C4-2B (cell line): Measurements from ENCODE around the gene SEC14L6.

Experiments
- H3K27ac ChIP-seq: fragments of 450-650 bp; 2 replicates; pipeline ENCODE4 v1.5.1; 2017
- ZFX ChIP-seq: fragments of 450-650 bp; IDR thresholded peaks from 2 replicates; pipeline ENCODE4 v1.6.1; 2017
- TF ChIP-seq, protein P1 (sequence below): fragments of 450-650 bp; conservative IDR thresholded peaks from 2 replicates; pipeline ENCODE4 v1.5.1; 2017; ENCODE audit warnings: mild to moderate bottlenecking

Gene SEC14L6

DNA sequence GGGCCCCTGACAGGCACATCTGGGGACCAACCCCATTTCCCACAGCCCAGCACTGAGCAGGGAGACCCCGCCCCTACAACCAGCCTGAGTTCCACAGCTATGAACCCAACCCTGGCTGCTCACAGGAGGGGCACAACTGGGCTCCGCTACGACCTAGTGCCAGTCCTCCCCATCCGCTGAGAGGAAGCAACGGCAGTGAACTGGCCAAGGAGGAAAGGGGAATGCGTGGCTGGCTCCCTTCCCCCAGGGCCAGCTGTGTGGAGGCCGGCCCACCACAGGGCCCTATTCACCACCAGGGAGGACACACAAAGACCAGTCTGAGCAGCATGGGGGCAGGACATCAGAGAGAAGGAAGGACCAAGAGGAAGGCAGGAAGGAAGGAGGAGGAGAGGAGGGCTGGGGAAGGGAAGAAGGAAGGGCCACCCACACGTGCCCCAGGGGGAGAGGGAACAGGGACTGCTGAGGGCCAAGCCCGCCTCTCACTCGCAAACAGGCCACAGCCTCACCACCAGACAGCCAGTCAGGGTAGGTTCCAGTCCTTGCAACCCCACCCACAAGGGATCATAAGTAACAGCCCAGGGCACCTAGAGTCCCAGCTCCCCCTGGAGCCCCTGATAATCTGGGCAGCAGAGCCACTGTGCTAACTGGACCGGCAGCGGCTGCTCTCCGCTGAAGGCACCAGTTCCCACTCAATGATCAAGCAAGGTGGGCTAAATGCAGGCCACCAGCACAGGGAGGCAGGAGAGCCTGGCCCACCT lies 36.4 kb upstream of the SEC14L6 start:
- TF ChIP-seq, protein P1, sequence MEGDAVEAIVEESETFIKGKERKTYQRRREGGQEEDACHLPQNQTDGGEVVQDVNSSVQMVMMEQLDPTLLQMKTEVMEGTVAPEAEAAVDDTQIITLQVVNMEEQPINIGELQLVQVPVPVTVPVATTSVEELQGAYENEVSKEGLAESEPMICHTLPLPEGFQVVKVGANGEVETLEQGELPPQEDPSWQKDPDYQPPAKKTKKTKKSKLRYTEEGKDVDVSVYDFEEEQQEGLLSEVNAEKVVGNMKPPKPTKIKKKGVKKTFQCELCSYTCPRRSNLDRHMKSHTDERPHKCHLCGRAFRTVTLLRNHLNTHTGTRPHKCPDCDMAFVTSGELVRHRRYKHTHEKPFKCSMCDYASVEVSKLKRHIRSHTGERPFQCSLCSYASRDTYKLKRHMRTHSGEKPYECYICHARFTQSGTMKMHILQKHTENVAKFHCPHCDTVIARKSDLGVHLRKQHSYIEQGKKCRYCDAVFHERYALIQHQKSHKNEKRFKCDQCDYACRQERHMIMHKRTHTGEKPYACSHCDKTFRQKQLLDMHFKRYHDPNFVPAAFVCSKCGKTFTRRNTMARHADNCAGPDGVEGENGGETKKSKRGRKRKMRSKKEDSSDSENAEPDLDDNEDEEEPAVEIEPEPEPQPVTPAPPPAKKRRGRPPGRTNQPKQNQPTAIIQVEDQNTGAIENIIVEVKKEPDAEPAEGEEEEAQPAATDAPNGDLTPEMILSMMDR, result no peak
- TF ChIP-seq ZFX, result no peak
- H3K27ac ChIP-seq, result no peak overlapping the region

DNA sequence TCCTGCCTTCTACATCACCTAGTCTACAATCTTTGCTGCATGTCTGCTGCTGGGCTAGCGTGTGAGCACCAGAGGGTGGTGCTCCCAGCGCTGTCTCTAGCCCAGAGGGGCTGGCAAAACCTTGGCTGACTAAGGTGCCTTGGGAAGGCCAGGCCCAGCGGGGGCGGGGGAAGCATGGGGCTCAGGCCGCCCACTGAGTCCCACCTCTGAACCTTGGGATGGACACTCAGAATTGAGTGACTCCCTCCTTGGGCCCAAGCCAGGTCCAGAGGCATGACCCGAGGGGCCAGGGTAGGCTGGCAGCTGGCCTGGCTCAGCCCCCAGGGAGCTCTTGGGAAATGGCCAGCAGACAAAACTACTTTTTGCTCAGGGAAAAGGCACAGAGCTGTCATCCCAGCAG lies 35.5 kb upstream of the SEC14L6 start:
- no peak overlapping the region for H3K27ac ChIP-seq
- no peak for TF ChIP-seq ZFX
- TF ChIP-seq, protein P1, result no peak

GRCh38 chr22:30580896-30581295 lies 34.4 kb upstream of the SEC14L6 start:
- TF ChIP-seq ZFX, result no peak
- TF ChIP-seq, protein P1, result no peak
- no peak overlapping the region for H3K27ac ChIP-seq

DNA sequence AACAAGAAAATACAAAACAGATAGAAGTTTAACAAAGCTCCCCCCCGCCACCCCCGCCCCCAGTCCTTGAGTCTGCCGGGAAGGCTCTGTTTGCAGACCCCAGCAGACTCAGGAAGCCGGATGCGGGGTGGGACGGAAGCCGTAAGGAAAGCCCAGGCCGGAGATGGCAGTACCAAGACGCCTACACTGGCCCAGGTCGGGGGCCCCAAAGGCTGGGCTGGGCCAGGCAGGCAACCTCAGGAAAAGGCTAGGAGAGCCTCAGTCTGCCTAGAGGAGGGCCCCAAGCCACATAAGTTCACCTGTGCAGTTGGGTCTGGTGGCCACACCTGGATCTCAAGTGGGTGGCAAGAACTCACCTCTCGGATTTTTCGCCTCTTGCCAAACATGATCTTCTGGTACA lies 31.9 kb upstream of the SEC14L6 start:
- TF ChIP-seq, protein P1, result no peak
- TF ChIP-seq ZFX, result no peak
- no peak overlapping the region for H3K27ac ChIP-seq

GRCh38 chr22:30575859-30576258 lies 29.3 kb upstream of the SEC14L6 start:
- TF ChIP-seq, protein P1, result no peak
- no peak for TF ChIP-seq ZFX
- no peak overlapping the region for H3K27ac ChIP-seq

DNA sequence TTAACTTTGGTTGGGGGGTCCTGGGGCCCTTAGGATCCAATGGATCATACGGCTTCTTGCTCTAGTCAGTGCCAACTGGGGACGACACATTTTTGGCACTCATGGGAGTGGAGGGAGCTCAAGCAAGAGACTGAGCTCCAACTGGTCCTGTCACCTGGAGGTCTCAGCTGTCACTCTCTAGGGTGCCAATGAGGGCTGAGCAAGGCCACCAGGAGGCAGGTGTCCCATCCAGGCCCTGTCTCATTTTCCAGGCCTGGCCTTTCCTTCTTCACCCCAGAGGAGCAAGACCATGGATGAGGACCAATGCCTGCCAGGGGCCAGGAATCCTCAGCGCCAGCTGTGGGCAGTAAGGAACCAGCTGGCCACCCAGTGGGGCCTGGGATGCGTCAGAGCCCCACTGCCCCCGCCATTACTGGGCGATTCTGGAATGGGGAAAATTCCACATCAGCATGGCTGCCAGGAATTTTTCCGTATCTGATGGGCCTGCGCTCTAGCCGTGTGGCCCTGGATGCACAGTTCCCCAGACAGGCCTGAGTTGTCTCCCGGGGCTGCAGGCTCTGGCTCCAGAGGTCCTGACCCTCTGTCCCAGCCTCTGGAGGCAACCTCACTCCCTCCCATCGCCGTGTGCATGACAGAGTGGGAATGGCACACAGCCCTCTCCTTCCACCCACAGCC lies 28.6 kb upstream of the SEC14L6 start:
- TF ChIP-seq, protein P1, result no peak
- no peak for TF ChIP-seq ZFX
- H3K27ac ChIP-seq, result no peak overlapping the region

DNA sequence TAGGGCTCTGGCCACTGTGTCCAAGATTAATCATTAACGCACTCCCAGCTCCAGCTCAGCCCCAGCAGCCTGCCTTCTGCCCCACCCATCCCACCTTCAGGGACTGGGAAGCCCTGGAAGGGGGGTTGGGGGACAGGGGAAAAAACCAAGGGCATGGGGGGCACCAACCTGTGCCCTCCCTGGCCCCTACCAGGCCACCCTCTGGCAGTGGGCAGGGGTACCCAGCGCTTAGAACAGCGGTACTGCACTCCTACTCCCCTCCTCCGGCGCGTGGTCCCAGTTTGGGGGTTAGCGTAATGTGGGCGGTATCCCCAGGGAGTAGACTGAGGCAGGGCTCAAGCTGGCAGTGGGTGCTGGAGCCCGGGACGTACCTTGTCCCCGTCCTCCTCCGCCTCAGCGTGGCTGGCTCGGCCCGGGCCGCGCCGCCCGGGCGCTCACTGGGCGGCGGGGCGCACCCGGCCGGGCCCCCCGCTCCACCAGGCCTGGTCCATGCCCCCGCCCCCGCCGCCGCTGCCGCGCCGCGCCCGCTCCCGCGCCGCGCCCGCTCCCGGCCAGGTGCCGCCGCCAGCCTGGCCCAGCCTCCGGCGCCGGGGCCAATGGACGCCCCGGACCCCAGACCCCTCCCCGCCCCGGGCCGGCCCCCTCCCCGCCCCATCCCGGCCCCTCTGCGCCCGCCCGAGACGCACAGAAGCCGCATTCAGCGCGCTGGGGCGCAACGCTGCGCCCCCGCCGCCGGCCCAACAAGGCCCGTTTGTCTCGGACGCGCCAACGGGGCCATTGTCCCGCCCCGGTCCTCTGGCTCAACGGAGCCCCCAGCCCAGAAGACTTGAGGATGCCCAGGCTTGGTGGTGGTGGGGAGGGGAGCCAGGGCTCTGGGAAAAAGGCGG lies 27.8 kb upstream of the SEC14L6 start, which contains the start of gene GAL3ST1:
Gene GAL3ST1, minus strand, starts transcription at position 571 of the 887 bp plus-strand sequence. CDS start 17,273 bp downstream, outside the sequence.
- no peak within 1 kb of the TSS for H3K27ac ChIP-seq
- no peak for TF ChIP-seq ZFX
- TF ChIP-seq, protein P1, result no peak
